ENCODE measurements around the gene RPAP3.

The RPAP3 gene

GRCh38 chr12:47705229-47705565 lies 633 bp downstream of the RPAP3 start:
- H3K27ac ChIP-seq, result peak overlapping the region; percentile 85
- H3K36me3 ChIP-seq, result peaks cover 18% of the 10 kb centered on the region

GRCh38 chr12:47704719-47705118 lies 1.1 kb downstream of the RPAP3 start:
- TF ChIP-seq CTCF (IDR thresholded peaks at IDR 0.05; ENCODE audit: low read depth, low read length), result no peak
- Histone ChIP-seq H3K27ac (no peak overlapping the region), H3K4me3 (ENCODE audit: low read depth, low read length) (no peak overlapping the region; the same call in none of the 2 replicates), H3K9me3 (ENCODE audit: severe bottlenecking) (no peaks in the 10 kb centered on the region), H3K27me3 (ENCODE audit: insufficient read depth, low read depth, severe bottlenecking) (no peaks in the 10 kb centered on the region), H3K36me3 (peaks cover 21% of the 10 kb centered on the region)
- no peak for DNase-seq

More at GRCh38 chr12:47705229-47705565, 633 bp downstream of the RPAP3 start:
- Histone ChIP-seq H3K9me3 (ENCODE audit: severe bottlenecking) (no peaks in the 10 kb centered on the region), H3K4me3 (ENCODE audit: low read depth, low read length) (peak overlapping the region; percentile 73), H3K27me3 (ENCODE audit: insufficient read depth, low read depth, severe bottlenecking) (no peaks in the 10 kb centered on the region)
- DNase-seq, result no peak
- TF ChIP-seq CTCF (IDR thresholded peaks at IDR 0.05; ENCODE audit: low read depth, low read length), result no peak

GRCh38 chr12:47700263-47700662 lies 5.6 kb downstream of the RPAP3 start:
- DNase-seq, result no peak
- peaks cover 36% of the 10 kb centered on the region for H3K36me3 ChIP-seq
- H3K27ac ChIP-seq, result no peak overlapping the region
- no peaks in the 10 kb centered on the region for H3K9me3 ChIP-seq (ENCODE audit: severe bottlenecking)
- TF ChIP-seq CTCF (IDR thresholded peaks at IDR 0.05; ENCODE audit: low read depth, low read length), result no peak
- no peaks in the 10 kb centered on the region for H3K27me3 ChIP-seq (ENCODE audit: insufficient read depth, low read depth, severe bottlenecking)
- no peak overlapping the region for H3K4me3 ChIP-seq (ENCODE audit: low read depth, low read length)

- H3K27me3 ChIP-seq (ENCODE audit: insufficient read depth, low read depth, severe bottlenecking), result no peaks in the 10 kb centered on the region
- no peak for TF ChIP-seq CTCF (IDR thresholded peaks at IDR 0.05; ENCODE audit: low read depth, low read length)
- DNase-seq, result no peak
- no peaks in the 10 kb centered on the region for H3K9me3 ChIP-seq (ENCODE audit: severe bottlenecking)
- peaks cover 47% of the 10 kb centered on the region for H3K36me3 ChIP-seq
- no peak overlapping the region for H3K4me3 ChIP-seq (ENCODE audit: low read depth, low read length)
- H3K27ac ChIP-seq, result no peak overlapping the region
These were observed 7.2 kb downstream of the RPAP3 start for GRCh38 chr12:47698631-47699030.

GRCh38 chr12:47698055-47698454 lies 7.8 kb downstream of the RPAP3 start:
- Histone ChIP-seq H3K9me3 (ENCODE audit: severe bottlenecking) (no peaks in the 10 kb centered on the region), H3K27ac (no peak overlapping the region), H3K27me3 (ENCODE audit: insufficient read depth, low read depth, severe bottlenecking) (no peaks in the 10 kb centered on the region), H3K36me3 (peaks cover 51% of the 10 kb centered on the region), H3K4me3 (ENCODE audit: low read depth, low read length) (no peak overlapping the region)
- no peak for TF ChIP-seq CTCF (IDR thresholded peaks at IDR 0.05; ENCODE audit: low read depth, low read length)
- DNase-seq, result no peak

GRCh38 chr12:47689215-47689614 lies 16.6 kb downstream of the RPAP3 start:
- Histone ChIP-seq H3K36me3 (peaks cover 32% of the 10 kb centered on the region), H3K9me3 (ENCODE audit: severe bottlenecking) (no peaks in the 10 kb centered on the region), H3K27ac (no peak overlapping the region), H3K27me3 (ENCODE audit: insufficient read depth, low read depth, severe bottlenecking) (no peaks in the 10 kb centered on the region), H3K4me3 (ENCODE audit: low read depth, low read length) (no peak overlapping the region)
- no peak for TF ChIP-seq CTCF (IDR thresholded peaks at IDR 0.05; ENCODE audit: low read depth, low read length)
- DNase-seq, result no peak

Data from WERI-Rb-1 (cell line).